NOMO-1 treated with dmso at 0.1 percent for 144 hours (cell line): ENCODE measurements around the gene ZNF892.
"Not testable (repeated sequence)": the region's sequence is repeated elsewhere in the genome, so short reads cannot be mapped to it uniquely, and the experiment has no call there.

Source experiments
- DNase-seq: peaks from one replicate; lab custom pipeline; 2025; ENCODE audit not compliant: unreplicated experiment; lab: John Stamatoyannopoulos, UW

ZNF892 gene

DNA sequence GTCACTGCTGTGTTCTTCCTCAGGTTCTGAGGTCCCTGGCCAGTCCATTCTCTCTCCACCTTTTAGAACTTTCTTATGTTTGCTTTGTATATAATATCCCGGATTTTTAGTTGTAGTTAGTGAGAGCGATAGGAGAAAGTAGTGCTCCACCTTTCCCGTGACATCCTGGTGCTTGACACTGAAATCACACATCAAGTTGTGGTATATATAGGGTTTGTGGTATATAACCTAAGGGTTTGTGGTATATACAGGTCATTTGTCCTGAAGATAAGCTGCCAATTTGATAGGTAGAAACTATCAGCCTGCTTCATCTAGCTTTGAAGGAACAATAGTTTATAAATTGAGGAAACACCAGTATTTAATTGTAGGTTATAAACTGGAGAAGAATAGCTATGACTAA lies 13.1 kb downstream of the ZNF892 start:
- no peak for DNase-seq

DNA sequence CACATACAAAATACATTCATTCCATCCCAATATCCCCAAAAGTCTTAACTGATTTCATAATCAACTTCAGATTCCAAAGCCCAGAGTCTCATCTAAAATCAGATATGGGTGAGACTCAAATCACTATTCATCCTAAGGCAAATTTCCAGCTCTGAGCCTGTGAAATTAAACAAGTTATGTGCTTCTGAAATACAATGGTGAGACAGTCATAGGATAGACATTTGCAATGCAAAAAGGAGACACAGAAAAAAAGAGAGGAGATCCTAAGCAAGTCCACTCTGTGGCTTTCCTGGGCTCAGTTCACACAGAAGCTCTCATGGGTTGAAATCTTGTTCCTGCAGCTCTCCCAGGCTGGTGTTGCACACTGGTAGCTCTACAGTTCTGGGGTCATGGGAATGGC lies 18.3 kb downstream of the ZNF892 start:
- DNase-seq: no peak

DNA sequence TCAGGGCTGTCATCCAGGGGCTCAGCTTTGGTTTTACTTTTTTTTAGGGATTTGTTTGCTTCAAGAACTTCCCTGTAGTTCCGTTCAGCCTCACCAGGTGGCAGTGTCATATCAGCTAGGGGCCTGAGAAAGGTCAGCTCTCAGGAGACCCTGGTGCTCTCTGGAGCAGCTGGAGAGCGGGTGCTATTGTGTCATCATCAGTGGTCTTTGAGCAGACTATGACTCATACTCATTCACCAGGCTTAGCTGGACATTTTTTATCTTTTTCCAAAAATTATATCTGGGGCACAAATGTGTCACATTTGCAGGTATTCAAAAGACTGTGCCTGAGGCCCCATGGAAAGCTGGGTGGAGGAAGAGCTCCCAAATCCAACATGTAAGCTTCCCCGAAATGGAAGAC lies 24.4 kb downstream of the ZNF892 start:
- no peak for DNase-seq

DNA sequence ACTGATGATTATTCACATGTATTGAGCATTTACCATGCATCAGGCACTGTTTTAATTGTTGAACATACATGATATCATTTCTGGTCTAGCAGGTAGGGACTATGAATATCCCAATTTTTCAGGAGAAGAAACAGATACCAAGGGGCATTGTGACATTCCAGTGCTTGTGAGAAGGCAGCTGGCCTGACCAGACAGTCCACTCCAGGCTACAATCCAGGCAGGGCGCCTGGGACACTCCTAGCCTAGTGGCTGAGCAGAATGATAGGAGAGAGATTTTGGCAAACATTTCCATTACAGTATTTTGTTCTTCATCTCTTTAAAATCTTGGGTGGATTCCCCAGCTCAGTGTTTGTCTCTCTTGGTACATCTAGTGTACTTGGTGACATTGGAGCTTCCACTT lies 24.9 kb downstream of the ZNF892 start:
- no peak for DNase-seq

DNA sequence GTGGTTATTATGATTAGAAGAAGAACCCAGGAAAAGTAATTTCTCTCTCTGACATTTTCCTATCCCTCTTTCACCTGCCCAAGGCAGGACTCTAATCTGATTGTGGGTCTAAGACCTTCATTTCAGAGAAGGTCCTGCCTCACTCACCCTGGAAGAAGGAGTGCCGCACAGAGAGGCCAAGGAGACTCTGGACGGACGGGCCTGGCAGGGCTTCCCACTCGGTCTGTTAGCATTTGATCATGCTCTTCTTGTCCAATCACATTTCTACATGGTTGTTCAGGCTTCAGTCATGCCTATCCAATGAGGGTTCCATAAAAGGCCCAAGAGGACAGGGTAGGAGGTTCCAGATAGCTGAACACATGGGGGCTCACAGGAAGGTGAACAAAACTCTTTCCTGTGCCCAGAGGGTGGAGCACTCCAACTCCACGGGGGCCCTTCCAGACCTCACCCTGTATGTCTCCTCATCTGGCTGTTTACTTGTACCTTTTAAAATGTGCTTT lies 27.0 kb downstream of the ZNF892 start:
- DNase-seq: no peak

DNA sequence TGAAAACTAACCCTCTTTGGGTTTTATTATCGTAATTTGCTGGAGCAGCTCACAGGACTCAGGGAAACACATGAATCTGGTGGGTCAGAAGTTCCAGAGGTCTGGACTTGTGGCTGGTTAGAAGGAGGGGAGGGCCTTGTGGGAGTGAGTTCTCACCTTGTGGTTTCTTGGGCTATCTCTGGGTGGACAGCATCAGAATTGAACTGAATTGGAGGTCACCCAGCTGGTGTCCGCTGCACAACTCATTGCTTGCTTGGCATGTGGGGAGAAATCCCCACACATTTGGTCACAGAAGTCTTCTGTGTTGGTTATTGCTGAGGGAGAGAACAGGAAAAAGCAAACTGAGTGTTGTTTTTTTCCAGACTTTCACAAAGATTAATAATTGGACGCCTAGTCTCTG lies 27.5 kb downstream of the ZNF892 start:
- DNase-seq: no peak

DNA sequence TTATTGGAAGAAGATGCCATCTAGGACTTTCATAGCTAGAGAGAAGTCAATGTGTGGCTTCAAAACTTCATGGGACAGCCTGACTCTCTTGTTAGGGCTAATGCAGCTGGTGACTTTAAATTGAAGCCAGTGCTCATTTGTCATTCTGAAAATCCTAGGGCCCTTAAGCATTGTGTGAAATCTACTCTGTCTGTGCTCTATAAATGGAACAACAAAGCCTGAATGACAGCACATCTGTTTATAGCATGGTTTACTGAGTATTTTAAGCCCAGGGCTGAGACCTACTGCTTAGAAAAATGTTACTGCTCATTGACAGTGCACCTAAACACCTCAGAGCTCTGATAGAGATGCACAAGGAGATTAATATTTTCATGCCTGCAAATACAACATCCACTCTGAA lies 30.8 kb downstream of the ZNF892 start:
- no peak for DNase-seq

DNA sequence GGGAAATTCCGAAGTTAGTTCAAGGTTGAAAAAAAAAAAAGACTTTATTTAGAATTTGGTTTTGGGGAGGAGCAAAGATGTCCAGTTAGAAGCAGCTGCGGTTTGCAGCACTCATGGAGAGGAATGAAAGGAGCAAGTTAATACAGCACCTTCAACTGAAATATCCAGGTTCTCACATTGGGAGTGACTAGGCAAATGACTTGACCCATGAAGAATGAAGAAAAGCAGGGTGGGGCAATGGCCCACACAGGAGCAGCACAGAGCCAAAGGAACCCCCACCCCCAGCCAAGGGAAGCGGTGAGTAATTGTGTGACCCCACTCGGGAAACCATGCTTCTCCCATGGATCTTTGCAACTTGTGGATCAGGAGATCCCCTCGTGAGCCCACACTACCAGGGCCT lies 32.8 kb downstream of the ZNF892 start:
- no peak for DNase-seq

DNA sequence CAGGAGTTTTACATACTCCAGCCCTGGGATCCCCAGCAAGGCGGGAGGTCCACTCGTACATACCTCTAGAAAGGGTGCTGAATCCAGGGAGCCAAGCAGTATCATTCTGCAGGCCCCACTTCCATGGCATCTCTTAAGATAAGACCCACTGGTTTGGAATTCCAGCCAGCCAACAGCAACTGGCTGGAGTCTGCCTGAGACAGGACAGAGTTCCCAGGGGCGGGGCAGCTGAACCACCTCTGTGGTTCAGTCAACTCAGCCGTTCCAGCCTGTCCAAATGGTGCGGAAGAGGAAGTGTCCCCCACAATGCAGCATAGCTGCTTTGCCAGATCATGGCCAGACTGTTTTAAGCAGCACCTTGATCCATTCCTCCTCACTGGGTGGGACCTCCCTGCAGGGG lies 33.2 kb downstream of the ZNF892 start:
- DNase-seq: no peak

DNA sequence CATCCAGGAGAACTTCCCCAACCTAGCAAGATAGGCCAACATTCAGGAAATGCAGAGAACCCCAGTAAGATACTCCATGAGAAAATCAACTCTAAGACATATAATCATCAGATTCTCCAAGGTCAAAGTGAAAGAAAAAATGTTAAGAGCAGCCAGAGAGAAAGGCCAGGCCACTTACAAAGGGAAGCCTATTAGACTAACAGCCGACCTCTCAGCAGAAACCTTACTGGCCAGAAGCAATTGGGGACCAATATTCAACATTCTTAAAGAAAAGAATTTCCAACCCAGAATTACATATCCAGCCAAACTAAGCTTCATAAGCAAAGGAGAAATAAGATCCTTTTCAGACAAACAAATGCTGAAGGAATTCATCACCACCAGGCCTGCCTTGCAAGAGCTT lies 34.8 kb downstream of the ZNF892 start:
- DNase-seq: not testable (repeated sequence)
